GM21381 (cell line): ENCODE data around the gene DKK3.
"Not testable (repeated sequence)": the region's sequence is repeated elsewhere in the genome, so short reads cannot be mapped to it uniquely, and the experiment has no call there.

ENCODE experiments used
- ATAC-seq: cut with Tn5 transposase; IDR thresholded peaks from one replicate; pipeline ENCODE4 v1.9.1; 2021; ENCODE audit warnings: mild to moderate bottlenecking, moderate library complexity; ENCODE audit not compliant: unreplicated experiment

Gene DKK3

DNA sequence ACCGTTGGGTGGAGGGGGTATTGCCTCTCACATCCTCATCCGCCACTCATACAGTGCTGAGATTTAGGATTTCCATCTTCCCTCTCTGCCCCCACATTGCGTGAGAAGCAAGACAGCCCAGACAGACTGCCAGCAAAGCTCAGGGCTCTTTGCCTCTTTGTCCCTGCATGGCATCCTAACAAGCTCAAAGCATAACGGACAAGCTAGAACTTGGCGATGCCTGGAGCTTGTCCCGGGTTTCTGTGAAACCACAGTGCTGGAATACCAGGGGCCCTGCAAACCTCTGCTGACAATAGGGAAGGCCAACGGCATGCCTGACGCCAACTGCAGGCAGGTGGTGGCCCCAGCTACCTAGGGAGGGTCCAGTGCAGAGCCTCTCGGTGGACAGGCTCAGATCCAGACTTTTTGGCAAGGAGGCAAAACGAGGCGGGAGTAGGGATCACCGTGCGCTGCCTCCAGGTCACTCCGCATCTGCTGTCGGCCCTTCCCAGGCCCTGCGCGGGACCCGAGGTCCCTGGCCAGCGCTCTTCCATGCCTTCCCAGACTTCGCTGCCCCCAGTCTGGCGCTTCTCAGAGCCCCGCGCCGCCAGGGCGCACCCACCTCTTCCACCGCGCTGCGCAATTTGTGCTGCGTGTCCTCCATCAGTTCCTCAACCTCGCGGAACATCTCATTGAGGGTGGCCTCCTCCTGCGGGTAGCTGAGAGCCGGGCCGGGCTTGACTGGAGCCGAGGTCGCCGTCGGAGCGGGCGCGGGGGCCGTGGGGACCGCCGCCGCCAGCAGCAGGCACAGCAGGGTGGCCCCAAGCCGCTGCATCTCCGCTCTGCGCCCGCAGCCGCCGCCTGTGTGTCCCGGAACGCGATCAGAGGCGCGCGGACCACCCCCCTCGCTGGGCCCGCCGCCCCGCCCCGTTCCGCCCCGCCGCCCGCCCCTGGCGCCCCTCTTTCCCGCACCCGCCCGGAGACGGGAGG, at the start of gene DKK3:
Gene DKK3, minus strand, starts transcription at position 858 of the 969 bp plus-strand sequence. Its CDS starts 44 bp downstream, at position 814.
- ATAC-seq: no peak

DNA sequence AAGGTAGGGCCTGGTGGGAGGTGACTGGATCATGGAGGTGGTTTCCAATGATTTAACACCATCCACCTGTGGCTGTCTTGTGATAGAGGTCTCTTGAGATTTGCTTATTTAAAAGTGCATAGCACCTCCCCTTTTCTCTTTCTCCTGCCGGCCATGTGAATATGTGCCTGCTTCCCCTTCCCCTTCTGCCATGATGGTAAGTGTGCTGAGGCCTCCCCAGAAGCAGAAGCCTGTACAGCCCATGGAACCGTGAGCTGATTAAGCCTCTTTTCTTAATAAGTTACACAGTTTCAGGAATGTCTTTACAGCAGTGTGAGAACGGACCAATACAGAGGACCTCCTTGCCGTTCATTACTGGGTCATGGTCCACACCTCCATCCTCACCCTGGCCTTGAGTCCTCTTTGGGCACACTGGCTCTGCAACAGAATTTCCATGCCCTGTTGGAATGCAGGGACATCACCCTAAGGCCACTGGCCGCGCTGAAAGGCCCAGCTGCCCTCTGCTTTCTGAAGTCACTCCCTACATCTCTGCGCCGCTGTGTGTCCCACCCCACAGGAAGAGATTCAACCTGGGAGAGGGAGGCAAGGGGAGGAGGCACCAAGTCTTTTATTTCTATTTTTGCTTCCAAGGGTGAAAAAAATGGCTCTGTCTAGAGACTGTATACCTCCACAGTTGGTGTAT, 49.0 kb upstream of the DKK3 start:
- no peak for ATAC-seq

DNA sequence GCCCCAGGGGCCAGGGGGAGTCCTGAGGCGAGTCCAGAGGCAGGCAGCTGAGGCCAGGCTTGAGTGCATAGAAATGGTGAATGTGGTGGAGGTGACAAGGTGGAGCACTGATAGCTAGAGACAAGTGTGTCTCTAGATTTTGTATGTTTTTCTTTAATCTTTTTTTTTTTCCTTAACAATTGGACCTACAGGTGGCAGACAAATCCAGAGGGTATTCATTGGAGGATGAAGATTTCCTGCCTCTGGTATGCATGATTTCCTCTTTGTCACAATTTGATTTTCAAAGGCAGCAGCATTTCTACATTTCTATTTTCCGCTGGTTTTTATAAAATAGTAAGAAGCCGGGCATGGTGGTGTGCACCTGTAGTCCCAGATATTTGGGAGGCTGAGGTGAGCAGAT, 47.7 kb upstream of the DKK3 start:
- no peak for ATAC-seq

DNA sequence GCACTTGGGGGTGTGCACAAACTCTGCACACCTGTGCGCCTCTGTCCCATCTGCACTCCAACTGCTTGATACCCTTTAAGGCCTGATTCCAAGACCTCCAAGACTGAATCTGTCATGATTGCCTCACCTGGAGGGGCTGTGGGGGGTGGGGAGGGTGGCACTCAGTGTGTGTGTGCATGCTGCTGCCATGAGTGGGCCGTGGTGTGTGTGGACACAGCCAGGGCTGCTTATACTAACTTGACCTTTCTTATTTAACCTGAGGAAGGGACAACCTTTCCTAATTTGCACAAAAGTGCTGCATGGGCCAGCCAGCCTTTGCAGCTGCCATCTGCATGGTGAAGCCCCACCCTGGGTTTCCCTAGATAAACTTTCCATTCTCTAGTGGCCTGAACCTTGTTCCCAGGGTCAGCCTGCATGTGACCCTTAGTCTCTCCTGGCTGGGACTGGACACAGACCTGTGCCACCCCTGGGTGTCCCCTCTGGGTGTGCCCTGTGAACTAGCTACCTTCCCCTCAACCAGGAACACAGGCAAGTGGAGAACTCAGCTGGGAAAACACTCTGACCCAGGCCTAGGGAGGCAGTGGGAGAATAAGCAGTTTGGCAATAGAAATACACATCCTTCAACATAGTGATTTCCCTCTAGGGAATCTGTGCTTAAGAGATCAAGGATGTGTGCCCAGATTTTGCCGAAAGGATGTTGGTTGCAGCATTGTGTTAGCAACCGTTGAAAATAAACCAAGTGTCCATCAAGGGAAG, 45.4 kb upstream of the DKK3 start:
- ATAC-seq: no peak

DNA sequence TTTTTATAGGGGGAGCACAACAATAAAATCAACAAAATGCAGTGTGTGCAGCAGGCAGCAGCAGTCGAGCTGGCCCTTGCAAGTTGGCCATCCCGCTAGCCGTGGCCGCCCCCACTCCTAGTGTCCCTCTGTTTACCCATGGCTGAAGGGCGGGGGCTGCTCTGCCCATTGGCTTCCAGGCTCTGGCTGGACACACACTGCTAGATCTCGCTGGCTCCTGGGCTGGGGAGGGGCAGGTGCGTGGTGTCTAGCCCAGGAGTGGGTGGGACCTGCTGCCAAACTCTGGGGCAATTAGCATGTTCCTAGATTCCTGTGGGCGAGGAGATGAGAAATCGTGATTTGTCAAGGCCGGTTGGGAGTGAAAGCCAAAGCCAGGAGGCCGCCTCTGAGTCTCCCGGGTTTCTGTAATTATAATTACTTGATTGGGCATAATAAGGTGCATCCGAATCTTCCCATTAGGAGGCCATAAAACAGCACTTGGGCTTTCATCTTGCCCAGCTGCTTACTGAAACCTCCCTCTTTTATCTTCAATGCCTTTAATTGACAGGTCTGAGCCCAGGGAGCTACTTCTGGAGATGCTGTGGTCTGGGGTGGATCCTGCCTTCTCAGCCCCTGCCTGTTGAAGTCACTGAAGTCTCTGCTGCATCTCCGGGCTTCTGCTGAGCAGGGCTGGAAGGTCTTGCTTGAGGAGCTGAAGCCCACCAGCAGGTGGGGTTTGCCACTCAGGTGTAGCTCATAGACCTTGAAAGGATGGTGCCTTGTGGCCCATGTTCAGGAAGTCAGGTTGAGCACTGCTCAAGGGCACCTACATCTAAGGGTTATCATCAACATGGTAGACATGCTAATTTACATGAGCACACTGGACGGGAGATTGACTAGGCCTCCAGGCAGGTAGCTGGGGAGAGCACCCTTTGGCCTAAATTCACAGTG, 44.5 kb upstream of the DKK3 start:
- ATAC-seq: no peak

DNA sequence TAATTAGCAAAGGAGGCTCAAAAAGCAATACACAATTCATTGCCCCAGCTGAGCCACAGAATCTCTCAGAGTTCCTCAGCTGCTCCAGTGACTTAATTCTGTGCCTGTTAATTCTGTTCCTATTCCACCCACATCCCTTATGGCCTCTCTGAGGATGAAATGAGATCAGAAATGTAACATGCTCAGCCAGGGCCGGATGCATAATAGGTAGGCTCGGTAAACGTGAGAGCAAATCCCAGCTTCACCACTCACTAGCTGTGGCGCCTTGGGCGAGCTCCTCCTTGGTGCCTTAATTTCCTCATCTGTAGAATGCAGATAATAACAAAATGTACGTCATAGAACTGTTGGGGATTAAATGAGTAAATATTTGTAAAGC, 42.8 kb upstream of the DKK3 start:
- ATAC-seq: no peak

DNA sequence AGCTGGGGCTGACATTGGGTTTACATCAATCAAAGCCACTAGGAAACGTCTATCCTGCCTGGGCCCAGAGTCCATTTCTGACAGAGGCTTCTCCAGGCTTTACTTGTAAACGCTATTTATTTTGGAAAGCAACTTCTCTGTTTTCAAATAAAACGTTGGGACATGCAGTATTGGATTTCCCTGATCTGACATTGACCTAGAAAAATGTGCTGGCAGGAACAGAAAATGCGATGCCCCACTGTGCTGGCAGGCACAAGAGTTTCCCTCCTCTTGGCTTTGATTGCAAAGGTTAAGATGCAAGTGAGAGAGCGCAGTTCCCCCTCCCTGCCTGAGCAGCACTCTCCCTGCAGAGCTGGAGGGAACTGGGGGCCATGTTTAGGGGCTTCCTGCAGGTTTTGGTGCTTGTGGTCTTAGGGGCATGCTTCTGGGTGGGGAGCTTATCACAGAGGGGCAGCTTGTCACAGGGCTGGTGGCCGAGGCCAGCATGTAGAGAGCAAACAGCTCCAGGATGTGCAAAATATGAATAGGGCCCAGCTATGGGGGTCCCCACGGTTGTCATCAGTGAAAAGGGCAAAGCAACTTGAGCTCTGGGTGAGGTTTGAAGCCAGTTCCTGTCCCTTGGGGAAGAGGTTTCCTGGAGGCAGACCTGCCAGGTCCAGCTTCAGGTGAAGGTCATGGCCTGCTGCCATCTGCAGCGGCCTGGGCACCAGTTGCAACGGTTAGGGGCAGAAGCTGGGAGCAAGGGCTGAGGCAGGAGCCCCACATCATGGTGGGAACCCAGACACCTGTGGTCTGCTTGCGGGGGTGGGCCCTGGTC, 42.3 kb upstream of the DKK3 start:
- ATAC-seq: no peak

DNA sequence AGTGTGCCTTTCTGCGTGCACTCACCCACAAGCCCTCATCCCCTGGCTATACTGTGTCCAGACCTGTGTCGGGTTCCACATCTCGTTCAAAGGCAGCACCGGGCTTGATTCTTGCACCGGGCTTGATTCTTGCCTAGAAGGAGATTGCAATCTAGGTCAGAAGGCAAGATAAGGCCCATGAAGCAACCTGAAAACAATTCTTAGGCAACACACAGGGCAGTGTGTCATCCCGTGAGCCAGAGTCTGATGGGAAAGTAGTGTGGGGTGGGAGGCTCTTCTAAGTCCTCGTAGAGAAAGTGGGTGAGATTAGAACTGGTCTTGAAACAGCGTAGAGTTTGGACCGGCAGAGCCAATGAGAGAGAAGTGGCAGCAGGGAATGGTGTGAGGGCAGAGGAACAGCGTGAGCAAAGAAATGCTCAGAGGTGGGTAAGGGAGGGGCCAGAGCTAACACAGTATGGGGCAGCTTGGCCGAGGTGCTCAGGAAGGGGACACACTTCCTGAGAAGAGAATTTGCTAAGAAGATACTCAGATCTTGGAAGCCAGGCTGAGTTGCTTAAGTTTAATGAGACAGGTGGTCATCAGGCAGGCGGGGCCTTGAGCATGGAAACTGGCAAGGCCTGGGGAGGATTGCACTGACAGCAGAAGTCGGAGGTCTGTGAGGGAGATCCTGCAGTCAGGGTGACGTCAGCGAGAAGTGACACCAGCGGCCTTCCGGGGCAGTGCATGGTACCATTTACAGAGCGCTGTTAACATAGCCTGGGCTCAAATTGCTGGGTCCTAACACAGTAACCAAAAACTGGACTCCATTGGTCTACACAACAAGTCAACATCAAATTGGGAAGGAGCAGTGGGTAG, 40.7 kb upstream of the DKK3 start:
- no peak for ATAC-seq

DNA sequence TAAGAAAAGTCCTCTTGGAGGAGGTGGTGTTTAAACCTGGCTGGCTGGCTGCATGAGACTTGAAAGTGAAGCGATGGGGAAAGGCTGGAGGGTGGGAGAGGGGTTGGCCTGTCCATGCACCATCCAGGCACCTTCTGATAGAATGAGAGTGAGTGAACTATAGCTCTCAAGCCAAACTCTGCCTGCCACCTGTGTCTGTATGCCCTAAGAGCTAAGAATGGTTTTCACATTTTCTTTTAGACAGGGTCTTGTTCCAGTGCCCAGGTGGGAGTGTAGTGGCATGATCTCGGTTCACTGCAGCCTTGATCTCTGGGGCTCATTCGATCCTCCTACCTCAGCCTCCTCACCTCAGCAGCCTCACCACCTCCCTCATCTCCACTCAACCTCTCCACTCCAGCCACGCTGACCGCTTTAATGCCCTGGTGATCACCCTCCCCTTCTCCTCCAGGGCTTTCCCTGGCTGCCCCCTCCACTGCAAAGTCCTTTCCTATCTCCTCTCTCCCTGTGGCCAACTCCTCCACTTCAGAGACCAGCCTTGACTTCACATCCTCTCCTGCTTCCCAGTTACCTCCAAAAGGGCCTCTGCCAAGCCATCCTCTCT, 38.3 kb upstream of the DKK3 start:
- ATAC-seq: no peak

DNA sequence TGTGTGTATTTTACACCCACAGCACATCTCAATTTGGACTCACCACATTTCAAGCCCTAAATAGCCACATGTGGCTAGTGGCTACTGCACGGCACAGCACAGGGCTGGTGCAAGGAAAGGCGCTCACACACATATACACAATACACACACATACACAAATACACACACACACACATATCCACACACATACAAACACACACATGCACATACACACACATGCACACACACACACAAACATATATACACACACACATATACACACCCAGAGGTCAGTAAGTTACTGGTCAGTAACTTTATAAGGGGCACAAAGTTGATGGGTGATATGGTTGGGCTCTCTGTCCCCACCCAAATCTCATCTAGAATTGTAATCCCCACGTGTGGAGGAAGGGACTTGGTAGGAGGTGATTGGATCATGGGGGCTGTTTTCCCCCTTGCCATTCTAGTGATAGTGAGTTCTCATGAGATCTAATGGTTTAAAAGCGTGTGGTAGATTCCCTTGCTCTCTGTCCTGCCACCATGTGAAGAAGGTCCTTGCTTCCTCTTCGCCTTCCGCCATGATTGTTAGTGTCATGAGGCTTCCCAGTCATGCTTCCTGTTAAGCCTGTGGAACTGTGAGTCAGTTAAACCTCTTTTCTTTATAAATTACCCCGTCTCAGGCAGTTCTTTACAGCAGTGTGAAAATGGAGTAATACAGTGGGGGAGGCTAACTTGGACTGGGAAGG, 37.6 kb upstream of the DKK3 start:
- no peak for ATAC-seq

DNA sequence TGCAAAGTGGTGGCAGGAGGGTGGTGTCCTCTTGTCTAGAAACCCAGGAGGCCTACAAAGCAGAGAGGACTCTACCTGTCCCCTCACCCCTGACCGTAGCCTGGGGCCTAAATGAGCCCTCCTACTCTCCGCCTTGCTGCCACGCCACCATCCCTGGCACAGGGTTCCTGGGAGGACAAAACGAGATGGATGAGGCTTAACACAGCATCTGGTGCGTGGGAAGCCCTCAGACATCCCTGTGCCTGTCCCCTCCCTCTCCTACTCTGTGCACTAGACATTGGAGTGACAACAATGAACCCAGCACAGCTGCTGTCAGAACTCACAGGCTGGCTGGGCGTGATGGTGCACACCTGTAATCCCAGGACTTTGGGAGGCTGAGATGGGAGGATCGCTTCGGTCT, 36.4 kb upstream of the DKK3 start:
- ATAC-seq: no peak

DNA sequence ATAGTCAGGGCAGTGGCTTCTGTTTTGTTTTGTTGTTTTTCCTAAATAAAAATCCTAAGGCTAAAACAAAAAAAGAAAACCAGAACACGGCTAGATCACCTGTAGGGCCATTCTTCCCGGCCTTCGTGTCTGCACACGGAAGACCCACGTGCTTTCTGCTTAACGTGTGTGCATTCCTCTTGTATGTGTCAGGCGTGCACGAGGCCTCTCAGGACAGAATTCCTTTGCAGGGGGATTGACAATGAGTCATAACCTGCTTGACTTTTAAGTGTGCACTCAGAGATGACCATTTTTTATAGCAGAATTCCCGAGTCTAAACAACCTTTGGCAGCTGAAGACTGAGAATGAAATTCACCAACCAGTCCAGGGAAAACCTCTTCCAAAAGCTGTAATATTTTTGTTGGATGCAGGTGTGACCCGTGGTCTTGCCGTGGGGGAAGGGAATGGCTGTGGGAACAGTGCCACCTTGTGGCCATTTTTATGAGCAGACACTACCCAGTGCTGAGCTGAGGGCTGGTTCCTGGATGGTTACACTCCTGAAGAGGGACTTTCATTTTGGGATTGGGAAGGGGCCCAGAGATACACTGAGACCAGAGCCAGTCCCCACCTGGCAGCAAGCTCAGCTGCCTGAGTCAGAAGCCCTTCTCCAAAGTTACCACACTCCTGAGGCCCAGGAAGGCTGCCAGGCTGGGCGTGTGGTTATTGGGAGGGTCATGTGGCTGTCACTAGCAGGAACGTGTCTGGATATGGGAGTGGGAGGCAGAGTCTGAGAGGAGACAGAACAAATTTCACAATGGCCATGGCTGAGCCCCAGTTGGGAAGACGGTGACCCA, 35.7 kb upstream of the DKK3 start:
- ATAC-seq: peak; percentile 71

DNA sequence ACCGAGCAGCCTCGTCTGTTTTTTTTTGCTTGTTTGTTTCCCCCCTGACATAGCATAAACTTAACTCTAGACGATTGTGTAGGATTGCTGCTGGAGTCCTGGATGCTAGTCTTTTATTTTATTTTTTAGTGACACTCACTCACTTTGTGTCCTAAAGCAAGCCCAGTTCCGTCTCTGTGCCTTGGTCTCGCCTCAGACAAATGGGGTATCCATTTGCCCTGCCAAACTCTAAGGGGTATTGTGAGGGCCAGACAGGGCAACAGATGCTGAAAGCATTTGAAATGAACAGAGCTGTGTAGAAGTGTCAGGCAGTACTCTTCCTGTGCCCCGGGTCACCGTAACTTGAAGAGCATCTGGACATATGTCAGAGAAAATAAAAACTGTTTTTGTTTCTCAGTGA, 34.8 kb upstream of the DKK3 start:
- no peak for ATAC-seq

DNA sequence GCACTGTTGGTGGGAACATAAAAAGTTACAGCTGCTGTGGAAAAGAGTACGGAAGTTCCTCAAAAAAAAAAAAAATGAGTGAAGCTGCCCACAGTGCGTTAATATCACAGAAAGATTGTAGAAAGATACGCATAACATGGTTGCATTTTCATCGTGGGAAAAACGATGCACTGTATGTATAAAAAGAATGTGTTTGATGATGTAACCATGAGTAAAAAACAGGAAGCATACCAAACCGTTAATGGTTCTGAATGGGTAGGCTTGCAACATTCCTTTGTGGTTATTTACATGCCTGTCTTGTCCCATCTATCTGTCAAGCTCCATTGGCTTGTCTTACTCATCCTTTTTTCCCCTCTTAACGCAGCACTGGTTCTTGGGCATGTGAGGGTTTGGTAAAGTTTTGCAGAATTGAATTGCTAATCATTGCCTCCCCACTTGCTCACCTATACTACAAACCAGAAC, 33.8 kb upstream of the DKK3 start:
- no peak for ATAC-seq

DNA sequence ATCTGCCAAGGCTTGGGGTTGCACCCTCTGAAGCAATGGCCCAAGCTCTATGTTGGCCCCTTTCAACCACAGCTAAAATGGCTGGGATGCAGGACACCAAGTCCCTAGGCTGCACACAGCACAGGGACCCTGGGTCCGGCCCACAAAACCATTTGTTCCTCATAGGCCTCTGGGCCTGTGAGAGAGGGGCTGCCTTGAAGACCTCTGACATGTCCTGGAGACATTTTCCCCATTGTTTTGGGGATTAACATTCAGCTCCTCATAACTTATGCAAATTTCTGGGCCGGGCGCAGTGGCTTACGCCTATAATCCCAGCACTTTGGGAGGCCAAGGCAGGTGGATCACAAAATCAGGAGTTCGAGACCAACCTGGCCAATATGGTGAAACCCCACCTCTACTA, 32.3 kb upstream of the DKK3 start:
- ATAC-seq: not testable (repeated sequence)

DNA sequence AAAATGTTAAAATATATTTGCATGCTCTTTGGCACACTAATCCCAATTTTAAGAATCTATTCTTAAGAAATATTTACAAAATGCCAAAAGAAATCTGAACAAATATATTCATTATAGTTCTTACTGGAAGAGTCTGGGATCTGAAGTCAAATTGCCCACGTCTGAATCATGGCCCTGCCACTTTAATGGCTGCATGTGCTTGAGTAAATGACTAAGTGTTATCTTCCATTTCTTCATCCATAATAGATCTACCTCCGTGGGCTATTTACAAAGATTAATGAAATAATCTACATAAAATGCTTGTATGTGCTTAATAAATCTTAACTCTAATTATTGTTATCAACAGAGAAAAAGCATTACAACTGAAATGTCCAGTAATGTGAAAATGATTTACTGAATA, 24.5 kb upstream of the DKK3 start:
- ATAC-seq: no peak
